Measurements from ENCODE around the gene IL15. TPM values are rescaled to one million over a fixed set of nuclear protein-coding genes. Genes with fewer than 3 reads are reported as not detected.
A peak's percentile ranks its signal among the peaks of the same experiment; 100 is the strongest.
"Not testable (repeated sequence)": the region's sequence is repeated elsewhere in the genome, so short reads cannot be mapped to it uniquely, and the experiment has no call there.

Gene IL15
- total RNA-seq, 1 experiment from 2014 or later: 0.51 TPM

DNA sequence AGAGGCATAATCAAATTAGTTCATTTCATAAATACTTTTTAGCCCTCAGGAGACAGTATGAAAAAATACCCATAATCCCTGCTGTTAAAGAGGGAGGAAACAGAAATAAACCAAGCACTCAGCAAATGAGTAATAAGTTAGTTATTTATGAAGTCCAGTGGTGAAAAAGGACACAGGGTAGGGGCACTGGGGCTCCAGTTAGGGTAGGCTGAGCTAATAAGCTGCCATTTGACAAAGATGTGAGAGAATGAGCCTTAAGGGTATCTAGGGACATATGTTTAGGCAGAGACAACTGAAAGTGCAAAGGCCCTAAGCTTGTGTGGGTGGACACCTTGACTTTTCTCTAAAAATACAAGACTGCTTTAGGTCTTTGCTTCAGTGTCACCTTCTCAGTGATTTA is 94.4 kb downstream of the IL15 start:
- peaks cover 19% of the 10 kb centered on the region for H3K4me1 Mint-ChIP-seq (ENCODE audit: insufficient read depth, unreplicated experiment)
- ChIA-PET POLR2A (interaction anchor here (0.7 kb wide), 1 partner anchor 33 kb away, joined by 3 read pairs; no protein-coding TSS in a partner anchor), CTCF (interaction anchor here (0.6 to 1.5 kb wide), 3 partner anchors 355 to 1151 kb away, joined by 3 read pairs; no protein-coding TSS in a partner anchor)
- intact Hi-C loops (cut with micrococcal nuclease): no loop called here
- H3K36me3 Mint-ChIP-seq (ENCODE audit: insufficient read depth, unreplicated experiment): no peaks in the 10 kb centered on the region
- no peaks in the 10 kb centered on the region for H3K27me3 Mint-ChIP-seq (ENCODE audit: insufficient read depth, unreplicated experiment)
- DNase-seq (ENCODE audit: unreplicated experiment): no peak
- no peak for TF ChIP-seq CTCF (IDR thresholded peaks at IDR 0.05; ENCODE audit: unreplicated experiment)
- H3K27ac Mint-ChIP-seq (ENCODE audit: low read depth, unreplicated experiment): no peak overlapping the region
- no peaks in the 10 kb centered on the region for H3K9me3 Mint-ChIP-seq (ENCODE audit: unreplicated experiment)
- no peak overlapping the region for H3K4me3 Mint-ChIP-seq (ENCODE audit: unreplicated experiment)
- no TSS peak for BruUV-seq (replicated peaks)

DNA sequence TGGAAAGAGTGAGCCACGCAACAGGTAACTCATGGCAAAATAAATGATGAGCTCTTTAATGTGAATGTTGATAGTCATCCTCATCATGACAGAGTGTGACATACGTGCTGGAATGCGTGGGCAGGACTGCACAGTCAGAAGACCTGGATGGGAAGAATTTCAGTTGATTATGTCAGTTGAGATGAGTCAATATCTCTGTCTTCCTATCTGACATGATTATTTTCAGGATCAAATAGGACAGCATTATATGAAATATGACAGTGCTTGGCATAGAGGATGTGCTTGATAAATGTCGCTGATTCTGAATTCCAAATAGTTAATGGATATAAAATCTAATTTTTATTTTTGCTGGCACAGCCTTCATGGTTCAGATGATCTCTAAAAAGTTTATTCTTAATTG is 95.1 kb downstream of the IL15 start:
- peaks cover 19% of the 10 kb centered on the region for H3K4me1 Mint-ChIP-seq (ENCODE audit: insufficient read depth, unreplicated experiment)
- BruUV-seq (replicated peaks): no TSS peak

GRCh38 chr4:141739636-141740035 is 103.3 kb downstream of the IL15 start:
- DNase-seq (ENCODE audit: unreplicated experiment): no peak
- H3K36me3 Mint-ChIP-seq (ENCODE audit: insufficient read depth, unreplicated experiment): no peaks in the 10 kb centered on the region
- intact Hi-C loops (cut with micrococcal nuclease): no loop called here
- ChIA-PET POLR2A (no interaction called here), CTCF (no interaction called here)
- no peak overlapping the region for H3K27ac Mint-ChIP-seq (ENCODE audit: low read depth, unreplicated experiment)
- H3K4me1 Mint-ChIP-seq (ENCODE audit: insufficient read depth, unreplicated experiment): no peaks in the 10 kb centered on the region
- no peak overlapping the region for H3K4me3 Mint-ChIP-seq (ENCODE audit: unreplicated experiment)
- no peak for TF ChIP-seq CTCF (IDR thresholded peaks at IDR 0.05; ENCODE audit: unreplicated experiment)
- BruUV-seq (replicated peaks): no TSS peak
- peaks cover 6% of the 10 kb centered on the region for H3K9me3 Mint-ChIP-seq (ENCODE audit: unreplicated experiment)
- H3K27me3 Mint-ChIP-seq (ENCODE audit: insufficient read depth, unreplicated experiment): no peaks in the 10 kb centered on the region

More for the DNA sequence above, 95.1 kb downstream of the IL15 start:
- ChIA-PET CTCF (interaction anchor here (1.5 kb wide), 2 partner anchors 19 to 356 kb away, joined by 3 to 4 read pairs; no protein-coding TSS in a partner anchor), POLR2A (interaction anchor here (0.7 kb wide), 1 partner anchor 32 kb away, joined by 3 read pairs; no protein-coding TSS in a partner anchor)
- Mint-ChIP-seq H3K36me3 (ENCODE audit: insufficient read depth, unreplicated experiment) (no peaks in the 10 kb centered on the region), H3K27ac (ENCODE audit: low read depth, unreplicated experiment) (peak overlapping the region; percentile 50), H3K4me3 (ENCODE audit: unreplicated experiment) (no peak overlapping the region), H3K9me3 (ENCODE audit: unreplicated experiment) (no peaks in the 10 kb centered on the region), H3K27me3 (ENCODE audit: insufficient read depth, unreplicated experiment) (no peaks in the 10 kb centered on the region)
- DNase-seq (ENCODE audit: unreplicated experiment): no peak
- no peak for TF ChIP-seq CTCF (IDR thresholded peaks at IDR 0.05; ENCODE audit: unreplicated experiment)
- intact Hi-C loops (cut with micrococcal nuclease): no loop called here

DNA sequence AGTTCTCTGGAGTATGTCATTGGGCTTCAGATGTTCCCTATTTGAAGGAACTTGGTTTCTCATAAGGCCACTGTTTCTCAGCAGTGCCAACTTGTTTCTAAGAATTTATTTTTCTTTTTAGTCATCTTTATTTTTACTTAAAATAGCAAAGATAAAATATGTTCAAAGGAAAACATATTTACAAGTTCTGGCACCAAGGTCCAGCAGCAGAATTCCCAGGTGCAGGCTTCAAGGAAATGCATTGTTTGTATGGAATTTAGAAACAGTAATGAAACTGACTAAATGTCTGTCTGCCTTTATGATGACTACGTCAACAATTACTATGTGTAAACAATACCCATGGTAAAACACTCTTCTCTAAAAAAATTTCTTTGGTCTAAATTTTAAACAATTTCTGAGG is 109.6 kb downstream of the IL15 start:
- CTCF ChIA-PET: no interaction called here
- Mint-ChIP-seq H3K4me1 (ENCODE audit: insufficient read depth, unreplicated experiment) (no peaks in the 10 kb centered on the region), H3K27me3 (ENCODE audit: insufficient read depth, unreplicated experiment) (no peaks in the 10 kb centered on the region), H3K4me3 (ENCODE audit: unreplicated experiment) (no peak overlapping the region), H3K27ac (ENCODE audit: low read depth, unreplicated experiment) (no peak overlapping the region), H3K36me3 (ENCODE audit: insufficient read depth, unreplicated experiment) (no peaks in the 10 kb centered on the region), H3K9me3 (ENCODE audit: unreplicated experiment) (peaks cover 6% of the 10 kb centered on the region)
- no TSS peak for BruUV-seq (replicated peaks)
- intact Hi-C loops (cut with micrococcal nuclease): no loop called here
- no peak for DNase-seq (ENCODE audit: unreplicated experiment)
- TF ChIP-seq CTCF (IDR thresholded peaks at IDR 0.05; ENCODE audit: unreplicated experiment): no peak
- POLR2A ChIA-PET: no interaction called here

DNA sequence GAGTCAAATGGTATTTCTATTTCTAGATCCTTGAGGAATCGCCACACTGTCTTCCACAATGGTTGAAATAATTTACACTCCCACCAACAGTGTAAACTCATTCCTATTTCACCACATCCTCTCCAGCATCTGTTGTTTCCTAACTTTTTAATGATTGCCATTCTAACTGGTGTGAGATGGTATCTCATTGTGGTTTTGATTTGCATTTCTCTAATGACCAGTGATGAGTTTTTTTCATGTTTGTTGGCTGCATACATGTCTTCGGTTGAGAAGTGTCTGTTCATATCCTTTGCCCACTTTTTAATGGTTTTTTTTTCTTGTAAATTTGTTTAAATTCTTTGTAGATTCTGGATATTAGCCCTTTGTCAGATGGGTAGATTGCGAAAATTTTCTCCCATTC is 115.4 kb downstream of the IL15 start:
- intact Hi-C loops (cut with micrococcal nuclease); H3K9me3 Mint-ChIP-seq (ENCODE audit: unreplicated experiment); H3K27ac Mint-ChIP-seq (ENCODE audit: low read depth, unreplicated experiment); H3K4me3 Mint-ChIP-seq (ENCODE audit: unreplicated experiment); H3K27me3 Mint-ChIP-seq (ENCODE audit: insufficient read depth, unreplicated experiment); CTCF ChIA-PET; BruUV-seq (replicated peaks); H3K4me1 Mint-ChIP-seq (ENCODE audit: insufficient read depth, unreplicated experiment); POLR2A ChIA-PET; DNase-seq (ENCODE audit: unreplicated experiment); H3K36me3 Mint-ChIP-seq (ENCODE audit: insufficient read depth, unreplicated experiment): not testable (repeated sequence)
